Ishikawa (cell line): ENCODE data around the gene KLHL2.

Experiments used
- CEBPB ChIP-seq: IDR thresholded peaks from 2 replicates; pipeline ENCODE4 v1.6.1; 2012
- CREB1 ChIP-seq: IDR thresholded peaks from 2 replicates; pipeline ENCODE4 v1.6.1; 2012; ENCODE audit warnings: low read depth
- EGR1 ChIP-seq: IDR thresholded peaks from 2 replicates; pipeline ENCODE4 v1.6.1; 2012
- EP300 ChIP-seq: IDR thresholded peaks from 2 replicates; pipeline ENCODE4 v1.6.1; 2012; ENCODE audit warnings: borderline replicate concordance
- FOXM1 ChIP-seq: IDR thresholded peaks from 2 replicates; pipeline ENCODE4 v1.6.1; 2012; ENCODE audit warnings: low read depth, borderline replicate concordance
- NFIC ChIP-seq: IDR thresholded peaks from 2 replicates; pipeline ENCODE4 v1.6.1; 2012
- RAD21 ChIP-seq: IDR thresholded peaks from 2 replicates; pipeline ENCODE4 v1.6.1; 2012; ENCODE audit warnings: low read depth
- TAF1 ChIP-seq: IDR thresholded peaks from 2 replicates; pipeline ENCODE4 v1.6.1; 2012; ENCODE audit warnings: low read depth, mild to moderate bottlenecking
- USF1 ChIP-seq: IDR thresholded peaks from 2 replicates; pipeline ENCODE4 v1.6.1; 2012
- TF ChIP-seq, protein P1 (sequence below): IDR thresholded peaks from 2 replicates; pipeline ENCODE4 v1.6.1; 2012; ENCODE audit warnings: low read depth, mild to moderate bottlenecking

- TF ChIP-seq EP300: no peak
- TF ChIP-seq, protein P1, sequence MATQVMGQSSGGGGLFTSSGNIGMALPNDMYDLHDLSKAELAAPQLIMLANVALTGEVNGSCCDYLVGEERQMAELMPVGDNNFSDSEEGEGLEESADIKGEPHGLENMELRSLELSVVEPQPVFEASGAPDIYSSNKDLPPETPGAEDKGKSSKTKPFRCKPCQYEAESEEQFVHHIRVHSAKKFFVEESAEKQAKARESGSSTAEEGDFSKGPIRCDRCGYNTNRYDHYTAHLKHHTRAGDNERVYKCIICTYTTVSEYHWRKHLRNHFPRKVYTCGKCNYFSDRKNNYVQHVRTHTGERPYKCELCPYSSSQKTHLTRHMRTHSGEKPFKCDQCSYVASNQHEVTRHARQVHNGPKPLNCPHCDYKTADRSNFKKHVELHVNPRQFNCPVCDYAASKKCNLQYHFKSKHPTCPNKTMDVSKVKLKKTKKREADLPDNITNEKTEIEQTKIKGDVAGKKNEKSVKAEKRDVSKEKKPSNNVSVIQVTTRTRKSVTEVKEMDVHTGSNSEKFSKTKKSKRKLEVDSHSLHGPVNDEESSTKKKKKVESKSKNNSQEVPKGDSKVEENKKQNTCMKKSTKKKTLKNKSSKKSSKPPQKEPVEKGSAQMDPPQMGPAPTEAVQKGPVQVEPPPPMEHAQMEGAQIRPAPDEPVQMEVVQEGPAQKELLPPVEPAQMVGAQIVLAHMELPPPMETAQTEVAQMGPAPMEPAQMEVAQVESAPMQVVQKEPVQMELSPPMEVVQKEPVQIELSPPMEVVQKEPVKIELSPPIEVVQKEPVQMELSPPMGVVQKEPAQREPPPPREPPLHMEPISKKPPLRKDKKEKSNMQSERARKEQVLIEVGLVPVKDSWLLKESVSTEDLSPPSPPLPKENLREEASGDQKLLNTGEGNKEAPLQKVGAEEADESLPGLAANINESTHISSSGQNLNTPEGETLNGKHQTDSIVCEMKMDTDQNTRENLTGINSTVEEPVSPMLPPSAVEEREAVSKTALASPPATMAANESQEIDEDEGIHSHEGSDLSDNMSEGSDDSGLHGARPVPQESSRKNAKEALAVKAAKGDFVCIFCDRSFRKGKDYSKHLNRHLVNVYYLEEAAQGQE: no peak
- TF ChIP-seq NFIC: no peak
- no peak for TF ChIP-seq RAD21
- TF ChIP-seq CREB1: no peak
- TF ChIP-seq EGR1: no peak
- TF ChIP-seq USF1: no peak
- TF ChIP-seq FOXM1: no peak
- TF ChIP-seq CEBPB: peak; percentile 35; the same call in 1 of the 2 replicates
- 0 out of 2 replicates have a peak, but pooled peaks have one; percentile 17 for TF ChIP-seq TAF1
Measured at GRCh38 chr4:165326831-165327210, 119.5 kb downstream of the KLHL2 start.
